ENCODE measurements around the gene CBFA2T3. TPM values are rescaled to one million over a fixed set of nuclear protein-coding genes. Genes with fewer than 3 reads are reported as not detected.

The CBFA2T3 gene
- total and polyA plus RNA-seq, 2 donors (not counting 1 experiment from before 2014, with no cell fraction given) = 40.8 to 58.3 TPM

DNA sequence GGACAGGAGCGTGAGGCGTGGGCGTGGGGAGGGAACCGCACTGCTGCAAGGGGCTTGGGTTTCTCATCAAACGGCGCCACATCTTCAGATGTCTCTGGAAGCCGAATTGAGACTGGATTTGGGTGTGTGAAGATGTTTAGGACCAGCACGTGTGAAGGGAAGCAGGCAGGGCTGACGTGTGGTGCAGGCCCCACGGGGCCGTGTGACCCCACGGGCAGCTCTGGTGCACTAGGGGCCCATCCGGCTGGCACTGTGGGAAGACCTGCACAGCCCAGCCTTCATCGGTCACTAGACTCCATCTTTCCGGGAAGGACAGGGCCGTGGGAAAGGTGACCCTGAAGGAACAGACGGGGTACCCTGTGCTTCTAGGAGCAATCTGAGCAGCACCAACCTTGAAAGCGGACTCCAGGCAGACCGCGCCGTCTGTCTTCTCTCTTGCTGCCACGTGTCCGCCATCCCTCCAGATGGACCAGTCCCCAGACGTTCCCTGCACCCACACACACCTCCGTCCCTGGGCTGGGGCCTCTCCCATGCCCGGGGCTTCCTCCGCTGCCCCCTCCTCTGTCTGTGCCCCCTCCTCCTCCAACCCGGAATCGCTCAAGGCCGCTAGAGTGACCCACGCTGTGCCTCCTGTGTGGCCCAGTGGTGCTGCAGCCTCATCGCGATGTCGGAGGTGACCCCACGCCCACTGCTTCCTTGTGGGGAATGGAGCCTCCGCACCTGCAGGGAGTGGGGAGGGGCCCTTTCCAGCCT is 23.4 kb upstream of the CBFA2T3 start:
- WGBS (ENCODE audit: insufficient coverage) = 91% methylated on average over 35 of the region's 36 CpGs
- ATAC-seq (ENCODE audit: low read depth) (no peak), DNase-seq (no peak)
- no peaks in the 10 kb centered on the region for H3K79me2 ChIP-seq (ENCODE audit: control insufficient read depth, insufficient read depth, low read length)
- TF ChIP-seq, protein P1, sequence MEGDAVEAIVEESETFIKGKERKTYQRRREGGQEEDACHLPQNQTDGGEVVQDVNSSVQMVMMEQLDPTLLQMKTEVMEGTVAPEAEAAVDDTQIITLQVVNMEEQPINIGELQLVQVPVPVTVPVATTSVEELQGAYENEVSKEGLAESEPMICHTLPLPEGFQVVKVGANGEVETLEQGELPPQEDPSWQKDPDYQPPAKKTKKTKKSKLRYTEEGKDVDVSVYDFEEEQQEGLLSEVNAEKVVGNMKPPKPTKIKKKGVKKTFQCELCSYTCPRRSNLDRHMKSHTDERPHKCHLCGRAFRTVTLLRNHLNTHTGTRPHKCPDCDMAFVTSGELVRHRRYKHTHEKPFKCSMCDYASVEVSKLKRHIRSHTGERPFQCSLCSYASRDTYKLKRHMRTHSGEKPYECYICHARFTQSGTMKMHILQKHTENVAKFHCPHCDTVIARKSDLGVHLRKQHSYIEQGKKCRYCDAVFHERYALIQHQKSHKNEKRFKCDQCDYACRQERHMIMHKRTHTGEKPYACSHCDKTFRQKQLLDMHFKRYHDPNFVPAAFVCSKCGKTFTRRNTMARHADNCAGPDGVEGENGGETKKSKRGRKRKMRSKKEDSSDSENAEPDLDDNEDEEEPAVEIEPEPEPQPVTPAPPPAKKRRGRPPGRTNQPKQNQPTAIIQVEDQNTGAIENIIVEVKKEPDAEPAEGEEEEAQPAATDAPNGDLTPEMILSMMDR (IDR thresholded peaks at IDR 0.05) = no peak
- TF ChIP-seq EZH2 (IDR thresholded peaks at IDR 0.05; ENCODE audit: borderline replicate concordance, insufficient read depth, low read depth, low read length, poor library complexity, severe bottlenecking) = no peak
- H3K4me2 ChIP-seq (replicated peaks; ENCODE audit: low read depth, low read length, poor library complexity, severe bottlenecking) = no peak overlapping the region
- no peaks in the 10 kb centered on the region for H3K36me3 ChIP-seq (replicated peaks in 1 of 2; ENCODE audit: control extremely low read depth in 1 of 2, control insufficient read depth in 1 of 2, extremely low read depth in 1 of 2, insufficient read depth in 2 of 2, low read length in 1 of 2)
- CTCF ChIA-PET = no interaction called here
- no peak overlapping the region for H3K9ac ChIP-seq (ENCODE audit: low read length)
- Mint-ChIP-seq H3K27ac (peak overlapping the region; percentile 86), H3K4me3 (peak overlapping the region; percentile 56), H3K27me3 (peaks cover 24% of the 10 kb centered on the region), H3K4me1 (peaks cover 30% of the 10 kb centered on the region), H3K9me3 (ENCODE audit: insufficient read depth) (peaks cover 12% of the 10 kb centered on the region)
- POLR2A ChIA-PET = interaction anchor here (0.6 kb wide), 1 partner anchor 37 kb away, joined by 3 read pairs; no protein-coding TSS in a partner anchor
- H3K27ac ChIP-seq (ENCODE audit: low read length in 2 of 2) = no peak overlapping the region
- H4K20me1 ChIP-seq (ENCODE audit: control insufficient read depth, insufficient read depth, low read length, poor library complexity, severe bottlenecking) = no peaks in the 10 kb centered on the region
- peaks cover 0 to 71% (median 20%) of the 10 kb centered on the region in 3 donors for H3K9me3 ChIP-seq (ENCODE audit: control extremely low read depth in 1 of 3, control insufficient read depth in 2 of 3, insufficient read depth in 1 of 3, low read length in 2 of 3)
- H2AFZ ChIP-seq (ENCODE audit: insufficient read depth, low read depth, low read length, poor library complexity, severe bottlenecking) = no peak overlapping the region
- H3K4me1 ChIP-seq (ENCODE audit: control insufficient read depth in 2 of 2, insufficient read depth in 2 of 2, low read length in 2 of 2) = peaks cover 18 to 19% of the 10 kb centered on the region in 2 donors
- intact Hi-C loops (cut with micrococcal nuclease) = no loop called here
- H3K27me3 ChIP-seq (replicated peaks in 1 of 4; ENCODE audit: control extremely low read depth in 1 of 4, control insufficient read depth in 3 of 4, insufficient read depth in 4 of 4, low read length in 3 of 4) = peaks cover 0 to 32% (median 7%) of the 10 kb centered on the region in 4 experiments
- H3K4me3 ChIP-seq (ENCODE audit: control extremely low read depth in 1 of 5, extremely low read depth in 1 of 5, insufficient read depth in 1 of 5, low read depth in 2 of 5, low read length in 4 of 5) = no peak overlapping the region

Measured in B cell (primary cell).